IMR-90 (cell line): ENCODE measurements around the gene CREB5.

Source experiments
- BHLHE40 ChIP-seq: fragments of 150-350 bp; IDR thresholded peaks from 2 replicates; pipeline ENCODE4 v1.6.1; 2016; ENCODE audit warnings: mild to moderate bottlenecking, low read depth, low read length
- CEBPB ChIP-seq: IDR thresholded peaks from 2 replicates; pipeline ENCODE4 v1.6.1; 2012; ENCODE audit warnings: low read depth, low read length, improper control_type of control experiment
- ELK1 ChIP-seq: fragments of 150-350 bp; IDR thresholded peaks from 2 replicates; pipeline ENCODE4 v1.6.1; 2016; ENCODE audit warnings: low read depth, mild to moderate bottlenecking, low read length, moderate library complexity, borderline replicate concordance
- POLR2A ChIP-seq: IDR thresholded peaks from 2 replicates; pipeline ENCODE4 v1.6.1; 2012; ENCODE audit warnings: mild to moderate bottlenecking, low read depth, low read length

GRCh38 chr7:28627263-28627653, 214.9 kb downstream of the CREB5 start:
- TF ChIP-seq CEBPB: no peak
- no peak for TF ChIP-seq BHLHE40
- no peak for TF ChIP-seq POLR2A
- no peak for TF ChIP-seq ELK1
